Mucosa of descending colon (tissue), 3 donors: ENCODE results near the gene SGTA. TPM values are rescaled to one million over a fixed set of nuclear protein-coding genes. Genes with fewer than 3 reads are reported as not detected.

Source experiments
- ATAC-seq: fragments of 200-7000 bp; cut with Tn5 transposase; one replicate; pipeline ENCODE4 v1.9.1; 2020; ENCODE audit warnings: mild to moderate bottlenecking, moderate library complexity
- DNase-seq, 3 donors: peaks; one replicate each; pipeline ENCODE4 v3.0.0-alpha.2; 2020
- H3K36me3 ChIP-seq: fragments of 200-600 bp; one replicate; pipeline ENCODE4 v1.8.0; 2021; ENCODE audit warnings: low read depth, mild to moderate bottlenecking
- H3K4me1 ChIP-seq: fragments of 200-600 bp; one replicate; pipeline ENCODE4 v1.8.0; 2021; ENCODE audit warnings: low read depth, mild to moderate bottlenecking
- H3K4me3 ChIP-seq: fragments of 200-600 bp; one replicate; pipeline ENCODE4 v1.8.0; 2021; ENCODE audit warnings: mild to moderate bottlenecking
- H3K9me3 ChIP-seq: fragments of 200-600 bp; one replicate; pipeline ENCODE4 v1.8.0; 2021; ENCODE audit warnings: mild to moderate bottlenecking
- intact Hi-C, 2 donors: fragments of 100-400 bp; cut with DNase I in 1 of 2; cut with micrococcal nuclease in 1 of 2; formaldehyde crosslinking; loops; one replicate each; pipeline versions ENCODE4 v1.11.0 to v1.11.1; 2022; cut with DNase I, micrococcal nuclease
- total RNA-seq, 3 donors: library from RNA; stranded (reverse); fragmentation: NEBNext Ultra II Directional in 2 of 3; extraction: Animal tissue kit (Norgen Biotek cat#: 25700) in 2 of 3; gene quantifications; one replicate each; pipeline versions ENCODE4 v1.2.1 to v1.2.4, GENCODE V29; 2021 to 2023
- TF ChIP-seq, protein P1 (sequence below): fragments of 200-600 bp; IDR thresholded peaks from one replicate; pipeline ENCODE4 v1.8.0; 2022; ENCODE audit warnings: antibody characterized with exemption, mild to moderate bottlenecking
- donor health status: DM: no; HTN: no; CAD: no; lungs with moderate emphysema.
- donor health status: DM: no; HTN: no; CAD: no.
- donor health status: DM: no; HTN: yes; CAD: no.

The SGTA gene
- total RNA-seq, 3 donors from 2014 or later: 37.7 to 52.7 (median 48.9) TPM

DNA sequence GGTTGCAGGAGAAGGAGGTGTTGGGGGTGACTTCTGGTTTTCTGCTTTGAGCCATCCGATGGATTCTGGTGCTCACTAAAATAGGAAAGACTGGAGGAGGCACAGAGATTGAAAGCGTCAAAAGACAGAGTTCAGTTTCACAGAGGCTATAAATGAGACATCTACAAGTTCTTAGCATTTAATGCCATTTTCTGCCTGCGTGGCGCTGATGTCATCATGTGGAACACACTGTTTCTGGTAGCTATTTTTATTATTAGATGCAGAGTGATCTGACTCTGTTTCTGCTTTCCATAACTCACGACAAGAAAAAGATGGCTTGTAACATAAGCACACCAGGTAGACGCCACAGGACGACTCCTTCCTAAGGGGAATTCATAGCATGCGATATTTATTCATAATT, 40.0 kb downstream of the SGTA start:
- TF ChIP-seq, protein P1, sequence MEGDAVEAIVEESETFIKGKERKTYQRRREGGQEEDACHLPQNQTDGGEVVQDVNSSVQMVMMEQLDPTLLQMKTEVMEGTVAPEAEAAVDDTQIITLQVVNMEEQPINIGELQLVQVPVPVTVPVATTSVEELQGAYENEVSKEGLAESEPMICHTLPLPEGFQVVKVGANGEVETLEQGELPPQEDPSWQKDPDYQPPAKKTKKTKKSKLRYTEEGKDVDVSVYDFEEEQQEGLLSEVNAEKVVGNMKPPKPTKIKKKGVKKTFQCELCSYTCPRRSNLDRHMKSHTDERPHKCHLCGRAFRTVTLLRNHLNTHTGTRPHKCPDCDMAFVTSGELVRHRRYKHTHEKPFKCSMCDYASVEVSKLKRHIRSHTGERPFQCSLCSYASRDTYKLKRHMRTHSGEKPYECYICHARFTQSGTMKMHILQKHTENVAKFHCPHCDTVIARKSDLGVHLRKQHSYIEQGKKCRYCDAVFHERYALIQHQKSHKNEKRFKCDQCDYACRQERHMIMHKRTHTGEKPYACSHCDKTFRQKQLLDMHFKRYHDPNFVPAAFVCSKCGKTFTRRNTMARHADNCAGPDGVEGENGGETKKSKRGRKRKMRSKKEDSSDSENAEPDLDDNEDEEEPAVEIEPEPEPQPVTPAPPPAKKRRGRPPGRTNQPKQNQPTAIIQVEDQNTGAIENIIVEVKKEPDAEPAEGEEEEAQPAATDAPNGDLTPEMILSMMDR: no peak
- intact Hi-C loops: no loop called here
- Histone ChIP-seq H3K36me3 (no peaks in the 10 kb centered on the region), H3K9me3 (no peaks in the 10 kb centered on the region), H3K4me1 (peaks cover 13% of the 10 kb centered on the region), H3K4me3 (no peak overlapping the region)
- DNase-seq: no peak
- ATAC-seq: no peak

DNA sequence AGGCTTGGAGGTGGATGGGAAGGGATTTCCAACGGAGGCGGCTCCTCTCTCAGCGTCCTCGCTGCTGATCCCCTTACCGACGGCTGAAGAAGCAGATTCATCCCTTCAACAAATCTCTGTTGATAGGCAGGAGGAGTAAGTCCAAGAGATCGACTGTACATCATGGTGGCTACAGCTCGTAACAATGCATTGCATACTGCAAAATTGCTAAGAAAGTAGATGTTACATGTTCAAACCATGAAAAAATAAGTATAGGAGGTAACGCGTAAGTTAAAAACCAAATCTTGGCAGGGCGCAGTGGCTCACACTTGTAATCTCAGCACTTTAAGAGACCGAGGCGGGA, 42.8 kb downstream of the SGTA start:
- Histone ChIP-seq H3K4me3 (peak overlapping the region; percentile 72), H3K4me1 (peaks cover 13% of the 10 kb centered on the region), H3K9me3 (no peaks in the 10 kb centered on the region), H3K36me3 (no peaks in the 10 kb centered on the region)
- intact Hi-C loops: no loop called here
- DNase-seq (no peak), ATAC-seq (no peak)
- TF ChIP-seq, protein P1: no peak

DNA sequence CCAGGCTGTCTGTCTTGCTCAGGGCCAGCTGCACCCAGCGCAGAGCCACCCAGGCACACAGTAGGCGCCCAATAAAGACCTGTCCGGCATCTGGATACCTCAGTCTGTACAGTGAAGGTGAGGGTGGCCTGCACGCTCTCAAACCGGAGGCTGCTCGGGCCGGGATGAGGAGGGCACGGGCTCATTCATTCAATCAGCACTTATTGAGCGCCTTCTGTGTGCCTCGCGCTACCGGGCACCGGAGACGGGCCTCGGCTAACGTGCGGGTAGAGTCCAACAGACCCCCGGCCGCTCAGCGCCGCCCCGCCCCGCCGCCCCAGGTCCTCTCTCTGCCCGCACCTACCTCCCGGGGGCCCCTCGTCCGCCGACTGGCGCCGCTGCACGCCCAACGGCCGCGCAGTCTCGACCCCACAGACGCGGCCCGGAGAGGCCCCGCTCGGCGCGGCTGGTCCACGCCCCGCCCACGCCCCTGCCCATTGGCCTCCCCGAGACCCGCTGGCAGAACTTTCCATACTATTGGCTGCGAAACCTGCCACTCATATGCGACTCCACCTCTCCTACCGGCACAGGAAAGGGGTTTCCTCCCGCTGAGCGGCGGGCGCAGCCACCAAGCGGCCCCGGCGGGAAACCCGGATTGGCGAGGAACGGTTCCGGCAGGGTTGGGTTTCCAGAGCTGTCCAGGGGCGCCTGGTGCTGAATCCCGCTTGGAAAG, 43.3 kb downstream of the SGTA start, which contains the start of gene SLC39A3:
TSS of gene SLC39A3 (minus strand) at position 416 of the 712 bp plus-strand sequence. CDS start 2,760 bp downstream, outside the sequence.
- ATAC-seq: peak; percentile 100
- Histone ChIP-seq H3K9me3 (no peaks in the 10 kb centered on the region), H3K4me3 (peak within 1 kb of the TSS; percentile 72), H3K4me1 (peaks cover 13% of the 10 kb centered on the region), H3K36me3 (no peaks in the 10 kb centered on the region)
- intact Hi-C loops: no loop called here
- peak; percentile 96 to 99 (median 98) for DNase-seq
- TF ChIP-seq, protein P1: no peak

DNA sequence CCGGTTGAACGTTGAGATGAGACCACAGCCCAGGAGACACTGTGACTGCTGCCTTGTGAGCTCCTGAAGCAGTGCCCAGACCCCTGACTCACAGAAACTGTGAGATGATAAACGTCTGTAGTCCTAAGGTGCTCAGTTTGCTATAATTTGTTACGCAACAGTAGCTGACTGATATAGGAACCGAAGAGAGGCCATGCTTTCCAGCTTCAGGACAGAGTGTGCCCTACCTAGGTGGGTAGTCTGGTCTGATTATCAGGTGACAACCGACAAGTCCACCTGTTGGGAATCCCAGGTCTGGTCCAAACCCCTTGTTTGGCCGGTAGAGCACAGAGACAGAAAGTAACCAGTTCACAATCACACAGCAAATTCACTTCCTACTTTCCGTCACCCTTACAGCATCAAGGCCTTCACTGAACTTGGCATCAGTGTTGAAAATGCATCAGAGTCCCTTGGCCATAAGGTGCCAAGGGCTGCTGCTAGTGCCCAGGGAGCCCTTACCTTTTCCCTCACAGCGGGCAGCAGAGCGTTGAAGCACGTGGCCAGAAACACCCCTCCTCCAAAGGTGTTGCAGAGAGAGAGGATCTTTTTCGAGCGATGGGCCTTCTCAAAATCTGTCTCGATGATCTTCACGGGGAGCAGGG, 46.4 kb downstream of the SGTA start:
- ATAC-seq (no peak), DNase-seq (no peak)
- TF ChIP-seq, protein P1: no peak
- H3K36me3 ChIP-seq: no peaks in the 10 kb centered on the region
- no peaks in the 10 kb centered on the region for H3K9me3 ChIP-seq
- intact Hi-C loops: no loop called here
- H3K4me1 ChIP-seq: peaks cover 13% of the 10 kb centered on the region
- H3K4me3 ChIP-seq: no peak overlapping the region

DNA sequence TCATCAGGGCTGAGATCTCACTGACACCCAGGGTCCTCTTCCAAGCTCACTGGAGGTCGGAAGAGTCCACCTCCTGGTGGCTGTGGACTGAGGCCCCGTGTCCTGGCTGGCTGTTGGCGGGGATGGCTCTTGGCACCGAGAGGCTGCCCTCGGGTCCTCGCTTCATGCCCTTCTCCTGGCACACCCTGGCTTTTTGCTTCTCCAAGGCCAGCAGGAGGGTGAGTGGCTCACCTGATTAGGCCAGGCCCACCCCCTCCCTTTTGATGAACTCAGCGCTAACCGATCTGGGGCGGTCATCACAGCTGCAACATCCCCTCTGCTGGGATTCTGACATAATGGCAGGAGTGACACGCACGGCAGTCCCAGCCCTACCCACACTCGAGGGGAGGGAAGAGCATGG, 47.7 kb downstream of the SGTA start:
- no peak overlapping the region for H3K4me3 ChIP-seq
- no peaks in the 10 kb centered on the region for H3K9me3 ChIP-seq
- ATAC-seq: no peak
- intact Hi-C loops: no loop called here
- H3K36me3 ChIP-seq: no peaks in the 10 kb centered on the region
- H3K4me1 ChIP-seq: peaks cover 13% of the 10 kb centered on the region
- TF ChIP-seq, protein P1: no peak
- DNase-seq: no peak
